Measurements from ENCODE around the gene OXNAD1.

DNA sequence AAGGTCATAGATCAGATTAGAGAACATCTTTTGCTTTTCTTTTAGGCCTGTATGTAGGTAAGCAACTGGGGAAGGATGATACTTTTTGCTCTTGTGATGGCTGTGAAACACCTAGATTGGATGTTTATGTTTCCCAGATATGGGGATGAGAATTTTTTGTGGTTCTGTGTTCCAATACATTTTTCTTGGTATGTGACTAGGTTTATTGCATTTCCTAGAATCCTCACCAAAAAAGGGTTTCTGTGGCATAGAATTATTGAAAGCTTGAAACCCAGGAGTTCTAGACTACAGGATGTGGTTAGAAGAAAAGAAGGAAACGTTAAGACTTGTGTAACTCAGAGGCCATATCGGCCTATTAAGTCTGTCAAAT is 25.8 kb downstream of the OXNAD1 start:
- TF ChIP-seq EZH2phosphoT487 (IDR thresholded peaks at IDR 0.05; ENCODE audit: insufficient read depth, low read depth) (no peak), EZH2 (IDR thresholded peaks at IDR 0.05; ENCODE audit: insufficient read depth, poor library complexity, severe bottlenecking) (no peak)

Measured in GM23248 (cell line).